Thyroid gland (tissue), 4 donors: ENCODE measurements around the gene BEND2.

ENCODE experiments used
- CTCF ChIP-seq, 6 experiments: fragments of 200-600 bp in 3 of 6; fragments of 450-650 bp in 3 of 6; sonication (generic) in 3 of 6; IDR thresholded peaks; one replicate each; pipeline ENCODE4 v1.5.1; 2016 to 2019; ENCODE audit warnings: antibody characterized with exemption in 6 of 6, mild to moderate bottlenecking in 2 of 6, inconsistent platforms in 1 of 6, moderate library complexity in 1 of 6
- POLR2A ChIP-seq, 2 donors: fragments of 450-650 bp; IDR thresholded peaks; one replicate each; pipeline ENCODE4 v1.6.1; 2017; ENCODE audit warnings: antibody characterized with exemption in 2 of 2, mild to moderate bottlenecking in 2 of 2, moderate library complexity in 1 of 2

GRCh38 chrX:18119856-18120255 is 100.8 kb downstream of the BEND2 start:
- no peak for TF ChIP-seq CTCF (IDR thresholded peaks at IDR 0.05)
- no peak for TF ChIP-seq POLR2A (IDR thresholded peaks at IDR 0.05)
